ENCODE measurements around the gene AGA.

DNA sequence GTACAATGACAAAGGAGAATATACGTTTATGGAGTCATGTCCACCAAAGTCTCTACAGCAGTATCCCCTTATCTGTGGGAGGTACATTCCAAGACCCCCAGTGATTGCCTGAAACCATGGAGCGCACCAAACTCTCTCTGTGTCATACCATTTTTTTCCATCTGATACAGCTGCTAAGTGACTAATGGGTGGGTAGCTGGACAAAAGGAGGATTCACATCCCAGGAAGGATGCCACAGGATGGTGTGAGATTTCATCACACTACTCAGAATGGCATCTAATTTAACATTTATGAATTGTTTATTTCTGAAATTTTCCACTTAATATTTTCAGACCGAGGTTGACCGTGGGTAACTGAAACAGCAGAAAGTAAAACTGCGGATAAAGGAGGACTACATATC is 49.8 kb upstream of the AGA start:
- TF ChIP-seq POLR2A (IDR thresholded peaks at IDR 0.05; ENCODE audit: control extremely low read depth in 1 of 2, low read depth in 2 of 2, low read length in 2 of 2) (no peak), JUND (IDR thresholded peaks at IDR 0.05; ENCODE audit: low read length) (no peak), CTCF (IDR thresholded peaks at IDR 0.05; ENCODE audit: control extremely low read depth in 1 of 3, insufficient read depth in 1 of 3, low read depth in 1 of 3, low read length in 3 of 3) (no peak), SAP30 (IDR thresholded peaks at IDR 0.05; ENCODE audit: insufficient read depth, insufficient replicate concordance, low read length) (no peak), RXRA (IDR thresholded peaks at IDR 0.05; ENCODE audit: insufficient read depth, low read depth, low read length) (no peak), KDM1A (IDR thresholded peaks at IDR 0.05; ENCODE audit: borderline replicate concordance, low read length) (no peak), HDAC2 (IDR thresholded peaks at IDR 0.05; ENCODE audit: borderline replicate concordance in 1 of 2, low read depth in 2 of 2, low read length in 2 of 2) (no peak), RAD21 (IDR thresholded peaks at IDR 0.05 in 1 of 2, conservative IDR thresholded peaks at IDR 0.05 in 1 of 2; ENCODE audit: low read depth in 2 of 2, low read length in 2 of 2) (no peak), GABPA (IDR thresholded peaks at IDR 0.05; ENCODE audit: borderline replicate concordance, insufficient read depth, low read length) (no peak), EZH2 (IDR thresholded peaks at IDR 0.05; ENCODE audit: low read depth, low read length, severe bottlenecking) (no peak), ZNF274 (IDR thresholded peaks at IDR 0.05; ENCODE audit: borderline replicate concordance, extremely low read depth, low read length) (no peak), POLR2AphosphoS5 (IDR thresholded peaks at IDR 0.05; ENCODE audit: low read depth, low read length) (no peak), CEBPB (IDR thresholded peaks at IDR 0.05; ENCODE audit: low read depth, low read length) (no peak)
